Nasal cavity respiratory epithelium epithelial cell of viscerocranial mucosa (primary cell): ENCODE results near the gene CPA5. TPM values are rescaled to one million over a fixed set of nuclear protein-coding genes. Genes with fewer than 3 reads are reported as not detected.

Experiments used
- total RNA-seq: library from RNA; depleted of rRNA; stranded (reverse); fragments of >200 nt; gene quantifications from 2 replicates; pipeline ENCODE4 v1.2.3, GENCODE V29; 2014

The CPA5 gene, protein sequence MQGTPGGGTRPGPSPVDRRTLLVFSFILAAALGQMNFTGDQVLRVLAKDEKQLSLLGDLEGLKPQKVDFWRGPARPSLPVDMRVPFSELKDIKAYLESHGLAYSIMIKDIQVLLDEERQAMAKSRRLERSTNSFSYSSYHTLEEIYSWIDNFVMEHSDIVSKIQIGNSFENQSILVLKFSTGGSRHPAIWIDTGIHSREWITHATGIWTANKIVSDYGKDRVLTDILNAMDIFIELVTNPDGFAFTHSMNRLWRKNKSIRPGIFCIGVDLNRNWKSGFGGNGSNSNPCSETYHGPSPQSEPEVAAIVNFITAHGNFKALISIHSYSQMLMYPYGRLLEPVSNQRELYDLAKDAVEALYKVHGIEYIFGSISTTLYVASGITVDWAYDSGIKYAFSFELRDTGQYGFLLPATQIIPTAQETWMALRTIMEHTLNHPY
- not detected in 2 replicates for total RNA-seq

DNA sequence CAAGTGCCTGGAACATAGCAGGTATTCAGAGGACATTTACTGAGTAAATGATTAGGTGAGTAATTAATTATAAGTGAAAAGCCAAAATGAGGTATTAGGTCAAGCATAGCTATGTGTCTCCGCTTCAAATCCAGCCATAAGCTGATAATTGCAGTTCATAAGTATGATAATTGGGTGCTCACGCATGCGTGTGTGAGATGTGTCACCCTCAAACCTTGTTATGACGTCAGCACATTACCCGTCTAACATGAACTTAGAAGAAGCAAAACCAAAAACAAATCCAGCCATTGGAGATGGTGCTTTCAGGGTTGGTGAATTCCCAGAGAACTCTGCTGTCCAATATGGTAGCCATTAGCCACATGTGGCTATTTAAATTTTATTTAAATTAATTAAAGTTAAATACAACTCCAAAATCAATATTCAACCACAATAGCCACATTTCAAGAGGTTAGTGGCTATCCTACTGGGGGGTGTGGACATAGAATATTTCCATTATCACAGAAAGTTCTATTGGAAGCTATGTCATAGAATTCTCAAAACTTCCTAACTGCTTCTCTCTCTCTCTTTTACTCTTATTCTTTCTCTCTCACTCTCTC, at the start of gene CPA5:
Gene CPA5 (plus strand): TSS at position 546 of the 596 bp plus-strand sequence. CDS start 1,670 bp downstream, outside the sequence.

DNA sequence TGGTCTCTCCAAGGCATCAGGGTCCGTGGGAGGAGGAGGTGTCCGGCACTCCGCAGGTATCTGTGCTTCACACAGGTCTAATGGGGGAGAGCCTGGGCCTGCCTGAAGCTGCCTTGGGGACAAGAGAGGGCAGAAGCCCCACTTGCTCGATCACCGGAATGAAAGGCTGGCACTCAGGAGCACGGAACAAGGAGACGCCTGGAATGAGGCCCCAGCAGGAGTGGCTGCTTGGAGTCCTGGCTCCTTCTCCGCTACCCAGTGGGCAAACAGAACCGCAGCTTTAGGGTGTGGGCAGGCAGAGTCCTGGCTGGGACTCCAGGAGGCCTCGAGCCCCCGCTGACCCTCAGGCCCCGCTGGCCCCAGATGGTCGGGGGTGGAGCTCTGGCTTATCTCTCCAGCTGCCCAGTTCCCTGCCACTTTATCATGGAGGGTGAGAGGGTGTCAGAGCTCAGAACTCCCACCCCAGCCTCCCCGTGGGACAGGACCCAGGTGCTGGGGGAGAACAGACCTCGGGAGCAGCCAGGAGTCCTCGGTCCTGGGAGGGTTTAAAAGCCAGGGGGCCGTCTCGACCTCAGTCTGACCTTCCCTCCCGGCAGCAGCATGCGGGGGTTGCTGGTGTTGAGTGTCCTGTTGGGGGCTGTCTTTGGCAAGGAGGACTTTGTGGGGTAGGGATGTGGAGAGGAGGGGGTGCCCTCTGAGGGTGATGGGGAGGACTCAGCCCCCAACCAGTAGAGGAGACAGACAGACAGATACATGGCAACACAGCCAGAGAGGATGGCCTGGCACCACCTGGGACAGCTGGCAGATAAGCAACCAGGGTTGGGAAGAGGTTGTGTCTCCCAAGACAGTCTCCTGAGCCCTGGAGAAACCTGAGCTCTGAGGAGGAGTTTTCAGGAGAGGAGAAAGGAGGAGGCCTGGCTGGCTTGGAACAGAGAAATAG, 35.6 kb downstream of the CPA5 start, which contains the start of gene CPA1:
Gene CPA1 (plus strand): TSS at position 574 of the 940 bp plus-strand sequence. CDS start 27 bp downstream, at position 601.

Other genes with a start within 250 kb of the CPA5 start
- 12.6 and 18.3 TPM in 2 replicates for gene TMEM209, start 139.4 kb upstream of the CPA5 start, total RNA-seq
- gene SSMEM1, start 137.0 kb upstream of the CPA5 start, total RNA-seq, result not detected in 2 replicates
- gene CPA2, start 78.0 kb upstream of the CPA5 start, total RNA-seq, result not detected in 2 replicates
- 8.2 and 21.3 TPM in 2 replicates for gene CPA4, start 51.7 kb upstream of the CPA5 start, total RNA-seq
- gene CPA1, start 35.7 kb downstream of the CPA5 start, total RNA-seq, result not detected in 2 replicates
- 4.1 and 18.3 TPM in 2 replicates for gene CEP41, start 96.2 kb downstream of the CPA5 start, total RNA-seq
- 8.5 and 17.6 TPM in 2 replicates for gene MEST, start 147.3 kb downstream of the CPA5 start, total RNA-seq